Liver (tissue), 9 donors: Measurements from ENCODE around the gene DAGLB. TPM values are rescaled to one million over a fixed set of nuclear protein-coding genes. Genes with fewer than 3 reads are reported as not detected.
A peak's percentile ranks its signal among the peaks of the same experiment; 100 is the strongest.

Experiments used
- DNase-seq: peaks from one replicate; pipeline ENCODE4 v3.0.0-alpha.2; 2017; ENCODE audit warnings: low spot score
- H3K27ac ChIP-seq, 2 donors: one replicate each; pipeline ENCODE4 v1.7.0; 2013; ENCODE audit warnings: inconsistent platforms in 2 of 2, low read length in 2 of 2, control low read depth in 1 of 2, low read depth in 1 of 2, mild to moderate bottlenecking in 1 of 2
- H3K27me3 ChIP-seq, 4 donors: one replicate each; pipeline versions ENCODE4 v1.6.1 to v1.7.0; 2013; ENCODE audit warnings: low read length in 3 of 4, inconsistent platforms in 1 of 4, mild to moderate bottlenecking in 1 of 4, moderate library complexity in 1 of 4; ENCODE audit not compliant: control insufficient read depth in 4 of 4, insufficient read depth in 4 of 4
- H3K36me3 ChIP-seq, 4 donors: one replicate each; pipeline versions ENCODE4 v1.6.1 to v1.7.0; 2013; ENCODE audit warnings: low read length in 3 of 4, mild to moderate bottlenecking in 3 of 4, low read depth in 1 of 4, moderate library complexity in 1 of 4; ENCODE audit not compliant: control insufficient read depth in 4 of 4, insufficient read depth in 3 of 4
- H3K4me1 ChIP-seq, 4 donors: one replicate each; pipeline versions ENCODE4 v1.6.1 to v1.7.0; 2013; ENCODE audit warnings: low read length in 3 of 4, mild to moderate bottlenecking in 3 of 4, moderate library complexity in 1 of 4; ENCODE audit not compliant: control insufficient read depth in 4 of 4, insufficient read depth in 4 of 4
- H3K4me3 ChIP-seq, 3 donors: one replicate each; pipeline versions ENCODE4 v1.6.1 to v1.7.0; 2013; ENCODE audit warnings: low read length in 3 of 3, control low read depth in 1 of 3, low read depth in 1 of 3, mild to moderate bottlenecking in 1 of 3
- H3K9ac ChIP-seq, 2 donors: one replicate each; pipeline ENCODE4 v1.7.0; 2013; ENCODE audit warnings: low read length in 2 of 2, mild to moderate bottlenecking in 2 of 2, moderate library complexity in 2 of 2, control low read depth in 1 of 2, low read depth in 1 of 2
- H3K9me3 ChIP-seq, 4 donors: one replicate each; pipeline versions ENCODE4 v1.6.1 to v1.7.0; 2013; ENCODE audit warnings: low read length in 3 of 4; ENCODE audit not compliant: control insufficient read depth in 4 of 4
- CTCF ChIP-seq: fragments of 150-350 bp; IDR thresholded peaks from 2 replicates; pipeline ENCODE4 v1.5.1; 2017; ENCODE audit warnings: improper control_type of control experiment, low read depth, low read length; ENCODE audit not compliant: missing input control
- EGR1 ChIP-seq, 2 donors: IDR thresholded peaks; 2 replicates each; pipeline ENCODE4 v1.6.1; 2016 to 2018; ENCODE audit warnings: antibody characterized with exemption in 2 of 2, low read depth in 2 of 2
- FOXA1 ChIP-seq: IDR thresholded peaks from 2 replicates; pipeline ENCODE4 v1.6.1; 2016; ENCODE audit warnings: antibody characterized with exemption
- FOXA2 ChIP-seq: IDR thresholded peaks from 2 replicates; pipeline ENCODE4 v1.6.1; 2016; ENCODE audit warnings: antibody characterized with exemption
- HNF4A ChIP-seq, 2 donors: conservative IDR thresholded peaks; 2 replicates each; pipeline ENCODE4 v1.6.1; 2016; ENCODE audit warnings: antibody characterized with exemption in 2 of 2, mild to moderate bottlenecking in 2 of 2
- HNF4G ChIP-seq: IDR thresholded peaks from 2 replicates; pipeline ENCODE4 v1.6.1; 2016; ENCODE audit warnings: antibody characterized with exemption
- JUND ChIP-seq, 2 donors: IDR thresholded peaks; 2 replicates each; pipeline ENCODE4 v1.6.1; 2016; ENCODE audit warnings: antibody characterized with exemption in 2 of 2
- MAX ChIP-seq: IDR thresholded peaks from 2 replicates; pipeline ENCODE4 v1.6.1; 2016; ENCODE audit warnings: antibody characterized with exemption
- REST ChIP-seq: IDR thresholded peaks from 2 replicates; pipeline ENCODE4 v1.6.1; 2016; ENCODE audit warnings: antibody characterized with exemption, mild to moderate bottlenecking
- SP1 ChIP-seq: IDR thresholded peaks from 2 replicates; pipeline ENCODE4 v1.6.1; 2018; ENCODE audit warnings: antibody characterized with exemption, mild to moderate bottlenecking
- TAF1 ChIP-seq: conservative IDR thresholded peaks from 2 replicates; pipeline ENCODE4 v1.6.1; 2016; ENCODE audit warnings: antibody characterized with exemption, mild to moderate bottlenecking
- YY1 ChIP-seq: IDR thresholded peaks from 2 replicates; pipeline ENCODE4 v1.6.1; 2016; ENCODE audit warnings: antibody characterized with exemption, mild to moderate bottlenecking
- WGBS: extraction: QIAGEN DNeasy Blood & Tissue Kit; methylation state at CpG from one replicate; pipeline ENCODE4 v1.1.7; 2013; 5-methylcytosine and 5-hydroxymethylcytosine counted together
- polyA plus RNA-seq, 2 donors: library from polyadenylated mRNA; stranded (reverse) in 1 of 2; unstranded in 1 of 2; fragments of 200-250 nt in 1 of 2; fragments of >200 nt in 1 of 2; fragmentation: Nextera tagmentation in 1 of 2; extraction: Ambion mirVana in 1 of 2; gene quantifications; one replicate each; pipeline versions ENCODE4 v1.2.1 to v1.2.3, GENCODE V29; 2013 to 2015
- total RNA-seq, 2 donors: library from RNA; depleted of rRNA; stranded (reverse); fragments of >200 nt; gene quantifications; one replicate each; pipeline ENCODE4 v1.2.3, GENCODE V29; 2014
- donor health status: healthy.
- donor health status: healthy.
- donor health status: healthy.
- donor health status: healthy.
- donor health status: healthy.

Gene DAGLB
- total and polyA plus RNA-seq, 4 donors = 4.9 to 10.7 (median 8.4) TPM

DNA sequence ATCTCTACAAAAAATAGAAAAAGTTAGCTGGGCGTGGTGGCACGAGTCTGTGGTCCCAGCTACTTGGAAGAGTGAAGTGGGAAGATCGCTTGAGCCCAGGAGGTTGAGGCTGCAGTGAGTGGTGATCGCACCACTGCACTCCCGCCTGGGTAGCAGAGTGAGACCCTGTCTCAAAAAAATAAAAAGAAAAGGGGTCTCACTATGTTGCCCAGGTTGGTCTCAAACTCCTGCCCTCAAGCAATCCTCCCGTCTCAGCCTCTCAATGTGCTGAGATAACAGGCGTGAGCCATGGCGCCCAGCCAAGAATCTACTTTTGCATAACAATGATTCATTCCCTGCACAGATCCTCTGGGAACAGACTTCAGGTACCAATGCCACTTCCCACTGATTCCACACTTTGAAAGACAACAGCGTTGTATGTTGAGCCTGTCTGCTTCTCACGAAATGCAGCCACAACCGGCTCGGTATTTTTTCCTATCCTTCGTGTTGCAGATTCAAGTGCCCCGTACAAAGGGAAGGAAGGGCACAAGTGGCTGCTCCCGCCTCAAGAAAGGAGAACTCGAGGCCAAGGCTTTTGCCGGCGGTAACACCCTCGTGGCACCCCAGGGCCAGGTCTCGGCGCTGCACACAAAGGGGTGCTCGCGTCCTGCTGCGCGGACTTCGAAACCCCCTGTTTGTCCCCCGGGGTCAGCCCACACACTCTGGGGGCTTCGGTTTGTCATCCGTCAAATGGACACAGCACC is 745 bp downstream of the DAGLB start:
- Histone ChIP-seq H3K4me3 (peak overlapping the region; percentile 50 to 90 (median 79)), H3K4me1 (peaks cover 0 to 11% (median 4%) of the 10 kb centered on the region in 4 donors), H3K27ac (peak overlapping the region; percentile 82 to 86), H3K36me3 (peaks cover 4 to 14% (median 12%) of the 10 kb centered on the region in 4 donors), H3K27me3 (no peaks in the 10 kb centered on the region), H3K9ac (peak overlapping the region; percentile 5 to 42), H3K9me3 (no peaks in the 10 kb centered on the region)
- 15% methylated on average over 29 of the region's 29 CpGs for WGBS
- TF ChIP-seq HNF4A (conservative IDR thresholded peaks at IDR 0.05) = no peak
- DNase-seq = peak; percentile 59

DNA sequence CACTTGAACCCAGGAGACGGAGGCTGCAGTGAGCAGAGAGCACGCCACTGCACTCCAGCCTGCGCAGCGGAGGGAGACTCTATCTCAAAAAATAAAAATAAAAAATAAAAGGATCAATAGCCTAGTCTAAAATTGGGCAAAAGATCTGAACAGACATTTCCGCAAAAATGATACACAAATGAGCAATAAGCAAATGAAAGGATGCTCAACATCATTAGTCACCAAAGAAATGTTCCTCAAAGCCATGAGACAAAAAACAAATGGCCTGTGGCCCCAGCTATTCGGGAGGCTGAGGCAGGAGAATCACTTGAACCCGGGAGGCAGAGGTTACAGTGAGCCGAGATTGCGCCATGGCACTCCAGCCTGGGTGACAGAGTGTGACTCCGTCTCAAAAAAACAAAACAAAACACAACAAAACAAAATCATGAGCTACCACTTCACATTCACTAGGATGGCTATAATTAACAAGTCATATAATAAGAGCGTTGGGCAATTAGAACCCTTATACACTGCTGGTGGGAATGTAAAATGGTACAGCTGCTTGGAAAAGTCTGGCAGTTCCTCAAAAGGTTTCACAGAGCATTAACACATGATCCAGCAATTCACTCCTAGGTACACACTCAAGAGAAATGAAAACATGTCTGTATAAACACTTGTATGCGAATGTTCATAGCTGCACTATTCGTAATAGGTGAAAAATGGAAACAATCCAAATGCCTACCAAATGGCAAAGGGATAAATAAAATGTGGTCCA is 3.1 kb downstream of the DAGLB start:
- 96% methylated on average over 13 of the region's 13 CpGs for WGBS

GRCh38 chr7:6443372-6443941 is 4.3 kb downstream of the DAGLB start:
- Histone ChIP-seq H3K4me1 (peaks cover 0 to 11% (median 4%) of the 10 kb centered on the region in 4 donors), H3K9ac (no peak overlapping the region), H3K27me3 (no peaks in the 10 kb centered on the region), H3K9me3 (no peaks in the 10 kb centered on the region), H3K36me3 (peaks cover 4 to 14% (median 12%) of the 10 kb centered on the region in 4 donors), H3K4me3 (no peak overlapping the region), H3K27ac (no peak overlapping the region)
- DNase-seq = no peak
- whole genome bisulfite sequencing = 95% methylated on average over 5 of the region's 5 CpGs
- TF ChIP-seq SP1 (no peak), MAX (no peak), YY1 (no peak), FOXA1 (no peak), REST (no peak)

More for the DNA sequence above, 3.1 kb downstream of the DAGLB start:
- Histone ChIP-seq H3K36me3 (peaks cover 4 to 14% (median 12%) of the 10 kb centered on the region in 4 donors), H3K9me3 (no peaks in the 10 kb centered on the region), H3K27me3 (no peaks in the 10 kb centered on the region), H3K27ac (no peak overlapping the region), H3K9ac (no peak overlapping the region), H3K4me3 (no peak overlapping the region), H3K4me1 (peaks cover 0 to 11% (median 4%) of the 10 kb centered on the region in 4 donors)
- no peak for DNase-seq
- TF ChIP-seq YY1 (no peak), EGR1 (IDR thresholded peaks at IDR 0.05; ENCODE audit: low read depth in 2 of 2) (no peak), HNF4A (conservative IDR thresholded peaks at IDR 0.05) (no peak), HNF4G (no peak), FOXA2 (no peak), TAF1 (no peak), JUND (IDR thresholded peaks at IDR 0.05) (no peak), CTCF (no peak)
